ENCODE measurements around the gene DIAPH2. TPM values are rescaled to one million over a fixed set of nuclear protein-coding genes. Genes with fewer than 3 reads are reported as not detected.

The DIAPH2 gene
- 9.4 TPM for total RNA-seq

DNA sequence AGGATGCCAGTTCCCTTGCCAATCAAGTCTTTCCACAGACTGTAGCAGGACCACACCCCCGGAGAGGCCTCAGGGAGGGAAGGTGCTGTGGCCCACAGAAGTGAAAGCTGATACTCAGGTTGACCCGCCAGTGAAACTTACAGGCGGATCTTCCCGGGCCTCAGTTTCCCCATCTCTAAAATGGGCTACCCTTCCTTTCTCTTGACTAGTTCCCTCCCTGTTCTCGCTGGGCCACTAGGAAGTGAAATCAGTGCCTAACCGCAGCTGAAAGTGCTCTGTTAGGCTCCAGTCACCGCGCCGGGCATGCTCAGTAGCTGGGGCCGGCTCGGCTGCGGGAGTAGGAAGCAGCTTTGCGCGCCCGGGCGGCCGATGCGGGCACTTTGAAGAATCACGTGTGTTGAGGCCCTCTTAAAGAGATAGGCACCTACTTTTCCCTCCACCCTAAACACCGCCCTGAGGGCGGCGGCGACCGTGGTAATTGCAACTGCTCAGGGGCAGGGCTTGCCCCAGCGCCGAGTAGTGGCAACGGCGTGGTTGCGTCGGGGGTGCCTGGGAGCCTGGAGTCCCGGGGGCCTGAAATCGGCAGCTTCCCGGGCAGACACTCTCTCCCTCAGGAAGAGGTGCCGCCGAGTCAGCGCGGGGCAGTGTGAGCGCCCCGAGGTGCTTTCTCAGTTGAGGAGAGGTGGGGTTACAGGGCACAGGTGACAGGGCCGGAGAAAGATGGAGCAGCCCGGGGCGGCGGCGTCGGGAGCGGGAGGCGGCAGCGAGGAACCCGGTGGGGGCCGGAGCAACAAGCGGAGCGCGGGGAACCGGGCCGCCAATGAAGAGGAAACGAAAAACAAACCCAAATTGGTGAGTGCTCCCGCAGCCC, at the start of gene DIAPH2:
Gene DIAPH2 (plus strand): TSS at position 504 of the 871 bp plus-strand sequence.
- ATAC-seq: peak; percentile 92
- DNase-seq (ENCODE audit: low spot score): peak; percentile 83

DNA sequence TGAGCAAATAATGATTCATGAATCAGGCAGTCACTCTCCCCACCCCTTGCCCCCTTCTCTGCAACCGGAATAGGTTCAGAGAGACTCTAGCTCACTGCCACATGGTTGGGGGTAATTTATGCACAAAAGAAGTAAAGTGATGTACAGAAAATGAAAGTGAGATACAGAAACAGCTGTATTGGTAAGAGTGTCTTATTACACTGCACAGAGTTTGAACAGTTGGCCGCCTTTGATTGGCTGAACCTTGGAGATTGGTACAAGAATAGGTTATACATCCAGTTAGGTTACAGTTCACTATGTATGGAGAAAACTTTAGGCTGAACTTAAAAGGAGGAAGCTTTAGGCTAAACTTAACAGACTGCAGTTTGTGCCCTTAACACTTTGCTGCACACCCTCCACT, 34.6 kb upstream of the DIAPH2 start:
- DNase-seq (ENCODE audit: low spot score) (no peak), ATAC-seq (no peak)

DNA sequence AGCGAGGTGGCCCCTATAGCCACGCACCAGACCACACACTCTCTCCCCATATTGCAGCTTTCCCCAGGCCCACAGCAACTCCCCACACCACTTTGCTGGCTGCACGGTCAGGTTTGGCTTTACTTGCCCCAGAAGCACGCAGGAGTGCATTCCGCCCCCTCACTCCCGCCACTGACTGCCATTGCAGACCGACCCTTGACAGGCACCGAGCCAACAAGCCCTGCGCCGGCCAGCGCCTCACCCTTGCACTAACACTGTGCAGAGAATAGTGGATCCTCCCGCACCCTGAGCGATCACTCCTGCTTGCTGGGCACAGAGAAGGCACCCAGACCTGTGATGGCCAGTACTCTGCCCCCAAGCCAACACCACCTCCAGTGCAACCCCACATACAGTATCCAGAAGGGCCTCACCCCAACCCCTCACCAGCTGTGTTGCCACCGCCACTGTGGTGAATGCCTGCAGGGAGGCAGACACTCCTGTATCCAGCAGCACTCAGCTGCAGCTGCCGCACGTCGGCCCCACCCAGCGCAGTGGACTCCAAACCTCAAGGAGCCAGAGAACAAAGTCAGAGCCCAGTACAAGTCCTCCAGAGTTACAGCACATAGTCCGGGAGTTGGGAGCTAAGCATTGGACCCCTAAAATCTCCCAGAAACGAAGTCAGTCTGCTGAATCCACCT, 28.6 kb upstream of the DIAPH2 start:
- no peak for DNase-seq (ENCODE audit: low spot score)
- no peak for ATAC-seq

DNA sequence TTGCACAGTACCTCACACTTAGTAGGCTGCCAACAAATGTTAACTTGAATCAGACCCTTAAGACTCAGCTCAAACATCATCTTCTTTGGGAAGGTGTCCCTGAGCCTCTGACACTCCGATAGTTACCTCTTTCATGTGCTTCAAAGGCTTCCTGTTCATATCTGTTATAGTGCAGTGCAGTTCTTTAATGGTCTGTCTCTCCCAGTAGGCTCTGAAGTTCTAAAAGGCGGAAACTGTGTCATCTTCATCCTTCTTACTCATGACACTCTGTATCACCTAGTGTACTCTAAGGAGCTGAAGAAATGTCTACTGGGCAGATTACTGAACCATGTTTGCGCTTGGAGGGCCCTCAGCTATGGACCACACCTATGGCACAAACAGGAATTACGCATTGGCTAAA, 2.1 kb upstream of the DIAPH2 start:
- ATAC-seq: no peak

DNA sequence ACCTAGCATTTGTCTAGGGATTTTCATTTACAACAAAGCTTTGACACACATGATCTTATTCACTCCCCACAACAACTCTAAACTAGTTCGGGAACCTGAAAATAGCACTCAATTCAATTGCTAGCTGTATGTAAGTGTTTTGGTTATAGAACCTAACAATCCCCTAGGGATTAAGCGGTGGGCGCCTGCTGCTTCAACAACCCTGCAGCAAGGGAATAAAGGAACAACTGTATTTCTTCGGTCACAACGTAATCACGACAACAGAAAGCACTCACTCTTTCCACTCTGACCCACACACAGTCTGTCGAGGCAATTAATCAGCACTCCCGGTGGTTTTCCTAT, 674 bp upstream of the DIAPH2 start:
- no peak for DNase-seq (ENCODE audit: low spot score)

More for the DNA sequence above, 2.1 kb upstream of the DIAPH2 start:
- no peak for DNase-seq (ENCODE audit: low spot score)

DNA sequence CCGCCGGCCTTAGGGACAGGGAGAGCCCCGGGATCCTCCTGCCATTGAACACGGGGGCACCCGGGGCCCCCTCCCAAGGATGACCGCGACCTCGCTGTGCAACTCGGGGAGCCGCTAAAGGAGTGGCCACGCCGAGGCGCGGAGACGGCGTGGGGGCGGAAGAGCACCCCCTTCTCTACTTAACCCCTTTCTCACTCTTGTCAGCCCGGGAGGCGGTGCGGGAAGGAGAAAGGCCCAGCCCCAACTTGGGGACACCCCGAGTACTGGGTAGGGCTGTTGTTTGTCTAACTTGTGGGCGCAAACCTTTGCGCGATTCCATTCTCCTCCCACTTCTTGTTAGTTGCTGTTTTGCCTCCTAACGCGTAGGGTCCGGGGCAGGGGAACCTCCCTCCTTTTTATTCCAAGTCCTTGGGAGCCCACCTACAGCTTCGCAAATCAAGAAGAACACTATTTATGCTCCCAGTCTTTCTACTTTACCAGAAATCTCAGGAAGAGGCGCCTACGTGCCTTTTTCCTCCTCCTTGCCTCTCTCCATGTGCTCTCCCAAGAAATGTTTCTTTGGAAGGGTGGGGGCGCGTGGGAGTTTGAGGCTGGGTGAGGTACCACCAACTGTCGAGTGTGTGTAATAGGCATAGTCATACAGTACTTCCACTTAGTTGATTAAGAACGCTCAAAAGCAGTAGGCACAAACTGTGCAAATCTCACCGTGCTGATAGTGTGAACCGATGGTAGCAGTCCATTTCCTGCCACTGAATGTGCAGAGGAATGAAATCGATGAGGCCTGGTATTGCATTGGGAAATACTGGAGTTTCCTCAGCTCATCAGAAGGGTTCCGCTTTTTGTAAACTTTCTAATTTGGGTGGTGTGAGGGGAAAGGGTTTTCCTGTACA, 813 bp downstream of the DIAPH2 start:
- peak; percentile 57 for ATAC-seq
- DNase-seq (ENCODE audit: low spot score): peak; percentile 45

More for the DNA sequence above, 674 bp upstream of the DIAPH2 start:
- no peak for ATAC-seq

DNA sequence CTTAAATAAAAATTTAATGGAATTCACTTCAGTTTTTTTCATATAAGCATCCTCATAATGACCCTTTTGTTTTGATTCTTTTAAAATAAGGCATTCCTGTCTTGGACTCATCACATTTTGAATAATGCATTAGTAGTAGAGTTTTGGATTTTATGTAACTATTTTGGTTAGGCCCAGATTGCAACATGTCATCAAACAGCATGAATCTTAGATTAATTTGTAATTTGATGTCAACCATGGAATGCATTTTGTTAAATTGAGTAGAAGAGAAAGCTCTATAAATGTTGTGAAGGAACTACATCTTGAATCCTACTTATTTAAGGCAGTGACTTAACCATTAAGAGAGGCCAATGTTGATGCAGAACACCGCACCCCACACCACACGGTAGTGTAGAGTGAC, 3.1 kb downstream of the DIAPH2 start:
- DNase-seq (ENCODE audit: low spot score) (no peak), ATAC-seq (no peak)

DNA sequence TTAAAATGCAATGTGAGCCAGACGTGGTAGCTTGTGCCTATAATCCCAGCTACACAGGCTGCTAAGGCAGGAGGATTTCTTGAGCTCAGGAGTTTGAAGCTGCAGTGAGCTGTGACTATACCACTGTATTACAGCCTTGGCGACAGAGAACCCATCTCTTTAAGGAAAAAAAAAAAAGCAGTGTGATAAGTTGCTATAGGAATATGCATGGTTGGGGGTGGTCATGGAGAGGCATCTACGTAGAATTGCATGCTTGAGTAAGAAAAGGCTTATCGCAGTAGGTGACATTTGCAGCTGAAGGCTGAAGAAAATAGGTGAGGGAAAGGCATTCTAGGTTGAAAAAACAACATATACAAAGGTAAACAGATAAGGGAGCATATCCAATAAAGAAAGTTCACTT, 4.1 kb downstream of the DIAPH2 start:
- no peak for ATAC-seq
- no peak for DNase-seq (ENCODE audit: low spot score)

DNA sequence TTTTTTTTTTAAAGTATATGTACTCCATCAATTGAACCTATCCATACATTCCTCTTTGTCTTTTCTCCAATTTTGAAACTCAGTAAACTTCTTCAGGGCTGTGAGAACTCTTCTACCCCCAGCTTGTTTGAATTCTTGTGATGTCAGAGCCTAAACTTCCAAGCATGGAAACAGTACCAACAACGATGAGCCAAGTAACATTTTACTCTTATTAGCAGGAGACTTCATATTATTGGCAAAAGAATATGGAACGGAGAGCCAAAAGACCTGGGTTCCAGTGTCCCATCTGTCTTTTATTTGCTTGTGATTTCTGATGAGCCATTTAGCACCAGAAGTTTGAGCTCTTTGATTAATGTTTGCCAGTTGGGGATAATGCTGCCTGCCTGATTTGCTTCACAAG, 5.3 kb downstream of the DIAPH2 start:
- DNase-seq (ENCODE audit: low spot score) (no peak), ATAC-seq (no peak)

DNA sequence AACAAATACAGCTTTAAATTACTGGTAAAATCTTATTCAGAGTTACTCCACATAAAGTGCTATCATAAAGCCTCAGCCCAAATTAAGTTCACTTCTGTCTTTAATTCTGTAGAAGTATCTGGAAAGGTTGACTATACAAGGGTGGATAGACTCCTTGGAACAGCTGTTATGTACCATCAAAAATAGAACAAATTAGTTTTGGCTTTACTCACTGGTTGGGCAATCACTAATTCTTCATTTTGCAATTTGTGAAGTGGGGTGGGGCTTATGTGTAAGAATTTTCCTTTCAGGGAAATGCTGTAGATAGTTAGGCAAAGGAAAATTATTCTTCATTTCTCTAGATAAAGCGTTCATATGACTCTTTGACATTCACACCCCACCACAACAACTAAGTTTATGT, 7.8 kb downstream of the DIAPH2 start:
- ATAC-seq (peak; percentile 73), DNase-seq (ENCODE audit: low spot score) (no peak)

DNA sequence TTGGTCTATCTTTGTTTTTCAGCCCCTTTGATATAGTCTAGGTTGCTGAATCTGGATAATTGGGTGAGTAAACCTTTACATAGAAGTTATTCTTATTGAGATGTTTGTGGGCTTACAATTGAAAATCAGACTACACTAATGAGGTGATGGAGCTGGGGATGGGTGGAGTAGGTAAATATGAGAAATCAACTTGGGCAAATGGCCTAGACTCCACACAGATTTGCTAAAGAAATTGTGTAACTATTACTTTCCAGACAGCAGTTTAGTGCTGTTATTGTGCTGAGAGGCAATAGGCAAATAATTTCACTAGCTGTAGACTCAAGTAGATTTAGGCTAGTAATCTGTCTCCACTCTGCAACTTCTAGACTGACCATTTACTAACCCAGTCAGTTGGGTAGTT, 8.2 kb downstream of the DIAPH2 start:
- peak; percentile 69 for ATAC-seq
- no peak for DNase-seq (ENCODE audit: low spot score)

DNA sequence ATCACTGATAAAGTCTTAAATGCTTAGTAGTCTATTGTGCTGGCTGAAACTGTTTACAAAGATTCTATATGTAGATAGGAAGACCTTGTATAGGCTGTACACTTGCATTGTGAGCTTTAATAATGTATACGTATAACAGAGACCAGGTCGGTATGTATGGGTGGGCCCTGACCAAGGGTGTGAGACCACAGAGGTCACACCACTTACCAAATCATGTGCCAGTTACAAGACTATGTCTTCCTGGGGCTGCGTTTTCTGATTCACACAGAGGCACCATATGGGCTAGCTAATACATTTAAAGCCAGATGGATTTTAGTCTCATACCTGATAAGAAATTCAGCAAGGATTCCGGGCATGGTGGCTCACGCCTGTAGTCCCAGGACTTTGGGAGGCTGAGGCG, 8.8 kb downstream of the DIAPH2 start:
- no peak for ATAC-seq

DNA sequence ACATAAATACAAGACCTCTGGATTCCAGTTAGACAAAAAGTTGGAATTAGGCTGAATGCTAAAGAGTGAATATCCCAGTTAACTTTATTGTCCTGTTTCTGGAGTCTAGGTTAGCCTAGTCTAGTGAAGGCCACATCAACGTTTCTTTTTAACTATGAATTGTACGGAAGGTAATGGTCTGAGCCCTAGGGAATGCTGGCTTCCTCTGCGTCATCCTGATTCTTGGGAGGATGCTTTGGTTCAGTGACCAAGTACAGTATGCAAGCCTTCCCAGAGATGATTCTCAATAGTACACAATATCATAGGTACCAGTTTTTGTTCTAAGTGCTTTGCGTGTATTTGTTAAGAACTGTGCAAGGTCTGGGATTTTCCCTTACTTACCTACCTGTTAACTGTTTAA, 11.8 kb downstream of the DIAPH2 start:
- ATAC-seq: no peak

More for the DNA sequence above, 8.8 kb downstream of the DIAPH2 start:
- no peak for DNase-seq (ENCODE audit: low spot score)

DNA sequence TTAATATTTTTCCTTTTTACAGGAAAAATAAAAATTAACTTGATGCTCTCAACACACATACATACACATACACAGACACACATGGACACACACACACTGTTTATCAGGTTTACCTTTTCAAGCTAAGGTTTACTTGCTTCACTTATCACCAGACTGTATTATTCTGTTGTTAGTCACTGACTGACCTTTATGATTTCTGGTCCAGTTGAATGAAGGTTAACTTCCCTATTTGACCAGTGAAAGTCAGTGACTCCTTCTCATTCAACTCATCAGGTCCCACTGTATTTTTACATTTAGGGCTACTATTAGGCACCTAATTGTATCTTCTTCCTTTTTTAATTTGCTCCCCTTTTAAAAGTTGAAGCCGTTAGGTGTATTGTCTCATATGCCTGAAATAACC, 16.0 kb downstream of the DIAPH2 start:
- no peak for DNase-seq (ENCODE audit: low spot score)
- no peak for ATAC-seq

More for the DNA sequence above, 11.8 kb downstream of the DIAPH2 start:
- no peak for DNase-seq (ENCODE audit: low spot score)

DNA sequence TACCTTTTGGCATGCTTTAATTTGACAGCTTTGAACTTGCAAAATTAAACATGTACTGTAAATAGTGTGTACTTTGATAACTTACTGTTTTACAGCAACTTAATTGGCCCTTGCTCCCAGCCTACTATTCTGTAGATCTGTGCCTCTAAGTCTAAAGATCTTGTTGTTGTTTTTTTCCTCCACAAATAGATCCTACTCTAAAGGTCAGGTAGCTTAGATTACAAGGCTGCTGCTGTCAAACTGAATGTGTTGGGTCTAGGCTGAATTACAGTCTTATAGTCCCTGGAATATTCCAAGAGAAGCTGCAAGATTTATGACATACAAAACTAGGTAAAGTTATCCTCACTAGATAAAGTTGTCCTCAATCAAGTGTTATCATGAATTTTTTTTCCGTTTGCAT, 18.7 kb downstream of the DIAPH2 start:
- ATAC-seq (no peak), DNase-seq (ENCODE audit: low spot score) (no peak)

DNA sequence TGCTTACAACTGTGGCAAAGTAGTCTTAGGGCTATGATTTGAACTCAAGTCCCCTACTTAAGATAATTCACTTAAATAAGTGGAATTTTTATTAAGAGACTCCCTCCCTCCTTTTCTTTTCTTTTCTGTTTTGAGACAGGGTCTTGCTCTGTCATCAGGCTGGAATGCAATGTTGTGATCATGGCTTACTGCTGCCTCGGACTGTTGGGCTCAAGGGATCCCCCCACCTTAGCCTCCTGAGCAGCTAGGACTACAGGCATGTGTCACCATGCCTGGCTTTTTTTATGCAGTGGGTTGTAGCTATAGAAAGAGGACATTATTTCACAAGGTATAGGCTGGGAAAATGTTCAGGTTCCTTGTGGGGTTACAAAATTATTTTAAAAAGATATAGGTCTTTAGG, 19.2 kb downstream of the DIAPH2 start:
- no peak for DNase-seq (ENCODE audit: low spot score)
- no peak for ATAC-seq

DNA sequence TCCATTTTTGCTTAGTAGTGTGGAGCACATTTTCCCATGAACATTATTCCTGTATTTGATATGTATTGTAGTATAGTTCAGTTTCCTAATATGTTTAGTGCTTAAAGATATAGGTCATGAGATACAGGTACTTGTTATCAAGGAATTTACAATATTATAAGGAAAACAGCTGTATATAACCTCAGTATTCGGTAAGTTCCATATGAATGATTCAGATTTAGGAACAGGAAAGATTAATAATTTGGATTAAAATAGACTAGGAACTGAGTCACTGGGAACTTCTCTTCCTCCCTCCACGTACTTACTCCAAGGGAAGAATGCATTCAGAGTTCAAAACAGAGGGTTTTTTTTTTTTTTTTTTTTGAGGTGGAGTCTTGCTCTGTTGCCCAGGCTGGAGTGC, 20.0 kb downstream of the DIAPH2 start:
- no peak for DNase-seq (ENCODE audit: low spot score)
- no peak for ATAC-seq

DNA sequence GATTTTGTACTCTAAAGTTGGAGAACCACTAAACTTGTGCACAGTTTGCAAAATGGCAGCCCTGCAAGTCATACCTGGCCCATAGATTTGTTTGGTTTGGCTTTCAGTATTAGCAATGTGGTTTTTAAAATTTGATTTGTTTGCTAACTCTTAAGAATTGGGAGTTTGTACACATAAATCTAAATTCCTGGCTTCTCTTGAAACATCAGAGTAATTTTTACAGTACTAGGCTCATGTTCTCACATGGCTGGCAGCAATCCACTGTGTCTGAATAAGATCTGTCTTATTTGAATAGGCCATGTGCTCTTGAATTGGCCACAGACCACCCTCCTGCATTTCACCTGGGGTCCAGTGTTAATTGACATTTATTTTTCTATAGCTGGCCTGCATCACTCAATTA, 21.3 kb downstream of the DIAPH2 start:
- no peak for ATAC-seq
- DNase-seq (ENCODE audit: low spot score): no peak

DNA sequence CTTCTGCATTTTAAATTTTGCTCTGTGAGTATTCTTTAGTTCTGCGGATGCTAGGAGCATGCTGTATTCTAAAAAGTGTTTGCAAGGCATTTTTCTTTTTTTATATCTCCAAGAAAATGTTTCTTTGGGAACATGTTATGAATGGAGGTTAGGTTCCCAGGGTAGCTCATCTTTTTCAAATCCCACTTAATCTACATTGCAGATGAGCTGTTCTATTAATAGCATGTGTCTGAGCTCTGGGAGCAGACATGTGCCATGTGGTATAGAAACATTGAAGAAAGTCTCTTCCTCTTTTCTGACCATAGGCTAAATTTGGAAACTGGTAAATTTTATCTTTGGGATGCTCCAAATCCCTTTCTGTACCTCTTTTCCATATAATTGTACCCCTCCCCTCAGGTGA, 23.2 kb downstream of the DIAPH2 start:
- ATAC-seq: no peak
- no peak for DNase-seq (ENCODE audit: low spot score)

DNA sequence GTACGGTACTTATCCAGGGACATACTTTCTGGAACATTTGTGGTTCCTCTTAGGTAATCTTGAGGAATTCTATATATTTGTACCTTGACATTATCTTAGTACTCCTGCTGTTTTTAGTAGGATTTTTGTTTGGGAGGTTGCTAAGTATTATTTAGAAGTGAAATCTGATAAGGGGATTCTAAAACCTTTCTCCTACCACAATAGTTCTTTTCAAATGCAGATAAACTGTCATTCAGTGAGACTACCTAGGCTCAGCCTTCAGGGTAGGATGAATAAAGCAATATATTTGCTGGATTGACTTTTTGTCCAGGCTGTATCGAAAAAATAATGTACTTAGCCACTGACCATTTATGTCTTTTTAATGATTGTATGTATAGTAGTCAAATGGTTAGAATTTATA, 25.4 kb downstream of the DIAPH2 start:
- ATAC-seq: no peak

DNA sequence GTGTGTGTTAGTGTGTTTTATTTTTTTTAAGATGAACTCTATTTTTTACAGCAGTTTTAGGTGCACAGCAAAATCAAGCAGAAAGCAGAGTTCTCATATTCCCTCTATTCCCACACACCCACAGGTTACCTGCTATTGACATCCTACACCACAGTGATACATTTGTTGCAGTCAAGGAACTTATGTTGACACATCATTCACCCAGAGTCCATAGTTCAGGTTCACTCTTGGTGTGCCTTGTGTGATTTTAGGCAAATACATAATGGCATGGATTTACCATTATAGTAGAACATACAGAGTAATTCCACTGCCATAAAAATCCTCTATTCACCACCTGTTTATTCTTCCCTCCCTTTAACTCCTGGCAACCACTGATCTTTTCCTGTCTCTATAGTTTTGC, 28.7 kb downstream of the DIAPH2 start:
- DNase-seq (ENCODE audit: low spot score): no peak
- ATAC-seq: peak; percentile 84

More for the DNA sequence above, 25.4 kb downstream of the DIAPH2 start:
- DNase-seq (ENCODE audit: low spot score): no peak

Data from left lobe of liver (tissue), 2 donors.